K562 (cell line): Measurements from ENCODE around the gene MACROD2.

Experiments
- ATF1 ChIP-seq, 2 experiments: fragments of 450-650 bp in 1 of 2; IDR thresholded peaks; 2 replicates each; pipeline ENCODE4 v1.6.1; 2016; ENCODE audit warnings: missing compliant biosample characterization in 1 of 2, missing genetic modification characterization in 1 of 2
- CEBPG ChIP-seq, 3 experiments: fragments of 200-800 bp in 1 of 3; sonication (Bioruptor generic) in 1 of 3; sonication (generic) in 1 of 3; formaldehyde crosslinking in 1 of 3; IDR thresholded peaks in 2 of 3; conservative IDR thresholded peaks in 1 of 3; 2 replicates each; pipeline versions ENCODE4 v1.6.1 to v1.8.0; 2016 to 2022; ENCODE audit warnings: missing compliant biosample characterization in 2 of 3, missing genetic modification characterization in 2 of 3, mild to moderate bottlenecking in 1 of 3, missing genetic modification reagents in 1 of 3
- CTCF ChIP-seq, 3 experiments: IDR thresholded peaks in 2 of 3; conservative IDR thresholded peaks in 1 of 3; 2 replicates each; pipeline ENCODE4 v1.5.1; 2011 to 2012; ENCODE audit warnings: low read length in 3 of 3, mild to moderate bottlenecking in 3 of 3, control low read depth in 2 of 3, improper control_type of control experiment in 1 of 3, inconsistent platforms in 1 of 3, low read depth in 1 of 3, mixed read lengths in 1 of 3, moderate library complexity in 1 of 3; ENCODE audit not compliant: insufficient read depth in 2 of 3
- MAZ ChIP-seq, 2 experiments: fragments of 450-650 bp in 1 of 2; sonication (generic) in 1 of 2; formaldehyde crosslinking; IDR thresholded peaks in 1 of 2; conservative IDR thresholded peaks in 1 of 2; 2 replicates each; pipeline versions ENCODE4 v1.4.0 to v1.5.0; 2020; ENCODE audit warnings: mild to moderate bottlenecking in 1 of 2, missing genetic modification reagents in 1 of 2
- MYNN ChIP-seq, 2 experiments: sonication (generic); formaldehyde crosslinking in 1 of 2; IDR thresholded peaks; 2 replicates each; pipeline versions ENCODE4 v1.5.0 to v1.6.1; 2016 to 2020; ENCODE audit warnings: antibody characterized with exemption in 1 of 2, missing genetic modification reagents in 1 of 2
- NBN ChIP-seq: fragments of 450-650 bp; IDR thresholded peaks from 2 replicates; pipeline ENCODE4 v1.6.1; 2016; ENCODE audit warnings: low read depth, mild to moderate bottlenecking
- NFIC ChIP-seq: fragments of 450-650 bp; IDR thresholded peaks from 2 replicates; pipeline ENCODE4 v1.6.1; 2017; ENCODE audit warnings: mild to moderate bottlenecking, inconsistent platforms
- POLR2AphosphoS5 ChIP-seq: IDR thresholded peaks from 2 replicates; pipeline ENCODE4 v1.6.1; 2011; ENCODE audit warnings: mild to moderate bottlenecking, low read depth, low read length, moderate library complexity; ENCODE audit not compliant: control insufficient read depth, insufficient read depth
- SMAD1 ChIP-seq: fragments of 150-350 bp; IDR thresholded peaks from 2 replicates; pipeline ENCODE4 v1.6.1; 2014; ENCODE audit warnings: low read length, low read depth; ENCODE audit not compliant: partially characterized antibody
- SMARCC2 ChIP-seq: fragments of 450-650 bp; IDR thresholded peaks from 2 replicates; pipeline ENCODE4 v1.6.1; 2017; ENCODE audit warnings: antibody characterized with exemption, moderate library complexity, mild to moderate bottlenecking, low read depth
- ZFX ChIP-seq: sonication (generic); formaldehyde crosslinking; IDR thresholded peaks from 2 replicates; pipeline ENCODE4 v1.8.0; 2022; ENCODE audit warnings: mild to moderate bottlenecking, missing genetic modification reagents, moderate library complexity
- ZNF274 ChIP-seq: IDR thresholded peaks from 2 replicates; pipeline ENCODE4 v1.6.1; 2011; ENCODE audit warnings: low read depth, mild to moderate bottlenecking, low read length, moderate library complexity, borderline replicate concordance

GRCh38 chr20:16058268-16058667, 2063.0 kb downstream of the MACROD2 start:
- TF ChIP-seq SMARCC2 (no peak), MAZ (CRISPR knock-in tag; conservative IDR thresholded peaks at IDR 0.05 in 1 of 2, IDR thresholded peaks at IDR 0.05 in 1 of 2) (no peak), CTCF (IDR thresholded peaks at IDR 0.05 in 2 of 3, conservative IDR thresholded peaks at IDR 0.05 in 1 of 3; ENCODE audit: insufficient read depth in 2 of 3, low read depth in 1 of 3, low read length in 3 of 3) (no peak), NBN (no peak), MYNN (IDR thresholded peaks at IDR 0.05) (no peak), MYNN (CRISPR knock-in tag; IDR thresholded peaks at IDR 0.05) (no peak), ATF1 (CRISPR knock-in tag; IDR thresholded peaks at IDR 0.05) (no peak), ATF1 (tag; IDR thresholded peaks at IDR 0.05) (no peak), POLR2AphosphoS5 (no peak), ZNF274 (no peak), ZFX (CRISPR knock-in tag) (no peak), NFIC (no peak), SMAD1 (no peak), CEBPG (CRISPR knock-in tag; IDR thresholded peaks at IDR 0.05) (no peak), CEBPG (tag; conservative IDR thresholded peaks at IDR 0.05 in 1 of 2, IDR thresholded peaks at IDR 0.05 in 1 of 2) (no peak)
